Left ventricle myocardium inferior (tissue), 1 donor: Measurements from ENCODE around the gene SLC6A5. TPM values are rescaled to one million over a fixed set of nuclear protein-coding genes. Genes with fewer than 3 reads are reported as not detected.
"Not testable (repeated sequence)": the region's sequence is repeated elsewhere in the genome, so short reads cannot be mapped to it uniquely, and the experiment has no call there.

Source experiments
- DNase-seq: peaks from one replicate; pipeline ENCODE4 v3.0.0-alpha.2; 2020
- H3K27ac ChIP-seq: fragments of 200-600 bp; replicated peaks from 2 replicates; pipeline ENCODE4 v1.8.0; 2021
- H3K27me3 ChIP-seq: fragments of 200-600 bp; 2 replicates; pipeline ENCODE4 v1.8.0; 2021; ENCODE audit warnings: low read depth
- H3K36me3 ChIP-seq: fragments of 200-600 bp; 2 replicates; pipeline ENCODE4 v1.8.0; 2021
- H3K4me1 ChIP-seq: fragments of 200-600 bp; 2 replicates; pipeline ENCODE4 v1.8.0; 2021
- H3K4me3 ChIP-seq: fragments of 200-600 bp; 2 replicates; pipeline ENCODE4 v1.8.0; 2021; ENCODE audit warnings: mild to moderate bottlenecking, moderate library complexity
- H3K9me3 ChIP-seq: fragments of 200-600 bp; replicated peaks from 2 replicates; pipeline ENCODE4 v1.8.0; 2021
- CTCF ChIP-seq: fragments of 200-600 bp; IDR thresholded peaks from 2 replicates; pipeline ENCODE4 v1.8.0; 2021; ENCODE audit warnings: antibody characterized with exemption, mild to moderate bottlenecking, borderline replicate concordance
- intact Hi-C: fragments of 100-400 bp; cut with micrococcal nuclease; formaldehyde crosslinking; loops from one replicate; pipeline ENCODE4 v1.11.0; 2022
- long read RNA-seq: library from polyadenylated mRNA; unstranded; transcript quantifications from one replicate; pipeline ENCODE4 v2.0.0, GENCODE V29; 2021
- total RNA-seq: library from RNA; stranded (reverse); fragmentation: NEBNext Ultra II Directional; extraction: Animal tissue kit (Norgen Biotek cat#: 25700); gene quantifications from one replicate; pipeline ENCODE4 v1.2.1, GENCODE V29; 2021
- donor health status: DM: no; HTN: yes; CAD: no; lungs with severe emphysema.

The SLC6A5 gene
- total RNA-seq = not detected
- long read RNA-seq = 0 reads

- Histone ChIP-seq H3K9me3 (no peaks in the 10 kb centered on the region), H3K27ac (no peak within 1 kb of the TSS), H3K36me3 (no peaks in the 10 kb centered on the region), H3K4me3 (no peak within 1 kb of the TSS), H3K4me1 (peaks cover 14% of the 10 kb centered on the region), H3K27me3 (peaks cover 100% of the 10 kb centered on the region)
- intact Hi-C loops = loop anchor here (10.0 kb wide), 1 partner anchor 205 kb away; no protein-coding TSS in a partner anchor
- no peak for TF ChIP-seq CTCF
- peak; percentile 32 for DNase-seq
Measured at GRCh38 chr11:20599221-20600019, at the start of gene SLC6A5. TSS of gene SLC6A5 (plus strand) at chr11:20599608. CDS start at chr11:20599673, 65 bp downstream.

- no peaks in the 10 kb centered on the region for H3K27me3 ChIP-seq
- intact Hi-C loops = no loop called here
Measured at GRCh38 chr11:20551096-20551495, 48.3 kb upstream of the SLC6A5 start.

GRCh38 chr11:20555783-20556182, 43.6 kb upstream of the SLC6A5 start:
- TF ChIP-seq CTCF = no peak
- intact Hi-C loops = no loop called here
- Histone ChIP-seq H3K4me3 (no peak overlapping the region), H3K27me3 (peaks cover 5% of the 10 kb centered on the region), H3K27ac (no peak overlapping the region), H3K9me3 (peaks cover 4% of the 10 kb centered on the region), H3K36me3 (no peaks in the 10 kb centered on the region), H3K4me1 (no peaks in the 10 kb centered on the region)
- no peak for DNase-seq

More at GRCh38 chr11:20551096-20551495, 48.3 kb upstream of the SLC6A5 start:
- Histone ChIP-seq H3K9me3 (no peaks in the 10 kb centered on the region), H3K36me3 (no peaks in the 10 kb centered on the region), H3K4me3 (no peak overlapping the region), H3K4me1 (no peaks in the 10 kb centered on the region), H3K27ac (no peak overlapping the region)
- TF ChIP-seq CTCF = no peak
- no peak for DNase-seq

- H3K4me1 ChIP-seq, H3K27ac ChIP-seq, H3K27me3 ChIP-seq, H3K4me3 ChIP-seq, intact Hi-C loops, DNase-seq, H3K36me3 ChIP-seq, H3K9me3 ChIP-seq: not testable (repeated sequence)
Measured at GRCh38 chr11:20556396-20556795, 43.0 kb upstream of the SLC6A5 start.

GRCh38 chr11:20558741-20559140, 40.7 kb upstream of the SLC6A5 start:
- Histone ChIP-seq H3K4me3 (no peak overlapping the region), H3K36me3 (no peaks in the 10 kb centered on the region), H3K9me3 (peaks cover 4% of the 10 kb centered on the region), H3K27me3 (peaks cover 5% of the 10 kb centered on the region), H3K27ac (no peak overlapping the region), H3K4me1 (peaks cover 8% of the 10 kb centered on the region)
- intact Hi-C loops = no loop called here
- TF ChIP-seq CTCF = no peak
- DNase-seq = no peak
